Adrenal gland (tissue), 5 donors: ENCODE results near the gene MARCHF6.

Experiments
- POLR2A ChIP-seq, 2 donors: fragments of 450-650 bp; IDR thresholded peaks; one replicate each; pipeline ENCODE4 v1.6.1; 2017; ENCODE audit warnings: antibody characterized with exemption in 2 of 2, mild to moderate bottlenecking in 2 of 2, moderate library complexity in 1 of 2
- TF ChIP-seq, protein P1 (sequence below), 6 experiments: fragments of 450-650 bp in 4 of 6; fragments of 200-600 bp in 2 of 6; sonication (generic) in 1 of 6; IDR thresholded peaks; 1 replicate in 5 of 6; 2 replicates in 1 of 6; pipeline versions ENCODE4 v1.5.1 to v1.8.0; 2016 to 2021; ENCODE audit warnings: antibody characterized with exemption in 6 of 6, mild to moderate bottlenecking in 2 of 6, moderate library complexity in 1 of 6
- donor health status: DM: no; HTN: no; CAD: no.

DNA sequence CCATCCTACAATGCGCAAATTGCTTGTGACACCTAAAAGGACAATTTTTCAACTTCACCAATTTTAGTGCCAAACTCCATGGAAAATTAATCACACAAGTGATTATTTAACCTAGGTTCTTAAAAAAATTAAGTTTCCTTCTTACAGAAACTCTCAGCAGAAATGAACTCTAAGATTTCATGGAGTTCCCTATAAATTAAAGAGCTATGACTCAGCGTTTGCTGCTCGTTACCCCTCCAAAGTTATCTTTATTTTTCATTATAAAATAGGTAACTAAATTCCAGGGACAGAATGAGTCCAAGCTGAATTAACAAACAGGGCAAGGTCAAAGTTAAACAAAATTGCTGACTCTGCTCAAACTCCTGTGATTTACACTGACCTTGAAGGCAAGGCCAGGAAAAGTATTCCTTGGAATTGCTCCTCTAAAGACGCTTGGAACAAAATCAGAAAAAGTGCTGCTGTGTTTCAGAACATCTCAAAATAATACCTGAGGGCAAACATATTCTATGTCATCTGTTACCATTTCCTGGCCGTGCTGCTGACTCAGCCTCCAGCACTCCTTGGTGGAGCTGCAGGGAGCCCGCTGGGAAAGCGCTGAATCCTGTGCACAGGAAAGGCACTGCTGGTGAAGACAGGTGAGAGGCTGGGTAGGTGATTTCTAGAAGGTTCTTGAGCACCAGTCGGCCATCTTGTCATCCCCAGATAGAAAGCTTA is 43.3 kb upstream of the MARCHF6 start:
- TF ChIP-seq, protein P1, sequence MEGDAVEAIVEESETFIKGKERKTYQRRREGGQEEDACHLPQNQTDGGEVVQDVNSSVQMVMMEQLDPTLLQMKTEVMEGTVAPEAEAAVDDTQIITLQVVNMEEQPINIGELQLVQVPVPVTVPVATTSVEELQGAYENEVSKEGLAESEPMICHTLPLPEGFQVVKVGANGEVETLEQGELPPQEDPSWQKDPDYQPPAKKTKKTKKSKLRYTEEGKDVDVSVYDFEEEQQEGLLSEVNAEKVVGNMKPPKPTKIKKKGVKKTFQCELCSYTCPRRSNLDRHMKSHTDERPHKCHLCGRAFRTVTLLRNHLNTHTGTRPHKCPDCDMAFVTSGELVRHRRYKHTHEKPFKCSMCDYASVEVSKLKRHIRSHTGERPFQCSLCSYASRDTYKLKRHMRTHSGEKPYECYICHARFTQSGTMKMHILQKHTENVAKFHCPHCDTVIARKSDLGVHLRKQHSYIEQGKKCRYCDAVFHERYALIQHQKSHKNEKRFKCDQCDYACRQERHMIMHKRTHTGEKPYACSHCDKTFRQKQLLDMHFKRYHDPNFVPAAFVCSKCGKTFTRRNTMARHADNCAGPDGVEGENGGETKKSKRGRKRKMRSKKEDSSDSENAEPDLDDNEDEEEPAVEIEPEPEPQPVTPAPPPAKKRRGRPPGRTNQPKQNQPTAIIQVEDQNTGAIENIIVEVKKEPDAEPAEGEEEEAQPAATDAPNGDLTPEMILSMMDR (IDR thresholded peaks at IDR 0.05) = no peak
- TF ChIP-seq POLR2A (IDR thresholded peaks at IDR 0.05) = no peak
